Transverse colon (tissue), 4 donors: ENCODE results near the gene HAGHL.

ENCODE experiments used
- CTCF ChIP-seq, 5 experiments: fragments of 200-600 bp in 3 of 5; fragments of 450-650 bp in 2 of 5; sonication (generic) in 3 of 5; IDR thresholded peaks; 1 replicate in 2 of 5; 2 replicates in 3 of 5; pipeline ENCODE4 v1.5.1; 2016 to 2017; ENCODE audit warnings: antibody characterized with exemption in 5 of 5, inconsistent platforms in 3 of 5, mild to moderate bottlenecking in 2 of 5, moderate library complexity in 1 of 5
- EP300 ChIP-seq: sonication (generic); formaldehyde crosslinking; IDR thresholded peaks from one replicate; pipeline ENCODE4 v1.6.1; 2017; ENCODE audit warnings: antibody characterized with exemption, low read depth
- POLR2A ChIP-seq: fragments of 450-650 bp; IDR thresholded peaks from one replicate; pipeline ENCODE4 v1.6.1; 2016; ENCODE audit warnings: antibody characterized with exemption, mild to moderate bottlenecking, moderate library complexity
- POLR2AphosphoS5 ChIP-seq, 3 donors: sonication (generic); formaldehyde crosslinking; IDR thresholded peaks; one replicate each; pipeline ENCODE4 v1.6.1; 2016; ENCODE audit warnings: antibody characterized with exemption in 3 of 3

GRCh38 chr16:695355-696089 is 31.4 kb upstream of the HAGHL start:
- TF ChIP-seq CTCF (IDR thresholded peaks at IDR 0.05) (peak in 1 of 5 experiments; percentile 18), EP300 (no peak), POLR2A (peak; percentile 24), POLR2AphosphoS5 (IDR thresholded peaks at IDR 0.05) (peak; percentile 12 to 50 (median 27))
